ENCODE results near the gene LAPTM4A. TPM values are rescaled to one million over a fixed set of nuclear protein-coding genes. Genes with fewer than 3 reads are reported as not detected.

LAPTM4A gene
- total and polyA plus RNA-seq, 2 of the 4 experiments (the other 2 are of a cell fraction) = 97.7 to 401 TPM

GRCh38 chr2:20057268-20057667 lies 5.8 kb upstream of the LAPTM4A start:
- in situ Hi-C loops (cut with MboI; ENCODE audit: low sequenced_read_pairs) (no loop called here), intact Hi-C loops (cut with micrococcal nuclease) (no loop called here), dilution Hi-C loops (cut with HindIII; ENCODE audit: low sequenced_read_pairs, unreplicated experiment) (no loop called here)
- Histone ChIP-seq H3K4me1 (ENCODE audit: control insufficient read depth, insufficient read depth, low read length) (peaks cover 10% of the 10 kb centered on the region), H3K4ac (ENCODE audit: low read depth, low read length) (no peak overlapping the region), H4K20me1 (ENCODE audit: insufficient read depth, low read length) (peaks cover 1% of the 10 kb centered on the region), H3K4me2 (ENCODE audit: low read depth, low read length) (no peak overlapping the region), H2BK15ac (ENCODE audit: low read depth, low read length) (no peak overlapping the region), H2AFZ (replicated peaks; ENCODE audit: low read length, poor library complexity) (no peak overlapping the region), H2BK20ac (ENCODE audit: low read depth, low read length) (no peak overlapping the region), H3K56ac (ENCODE audit: extremely low read depth, insufficient read depth, low read length) (no peak overlapping the region), H3K9me1 (ENCODE audit: insufficient read depth, low read length) (peaks cover 9% of the 10 kb centered on the region), H3K79me1 (ENCODE audit: low read depth in 1 of 2, low read length in 2 of 2) (peaks cover 0 to 7% of the 10 kb centered on the region in 2 experiments; a peak in 2 of 4 replicates), H3K27me3 (ENCODE audit: control insufficient read depth, insufficient read depth, low read length) (no peaks in the 10 kb centered on the region), H3K27ac (ENCODE audit: insufficient read depth, low read length) (no peak overlapping the region), H4K5ac (ENCODE audit: low read depth, low read length) (no peak overlapping the region), H3K23ac (ENCODE audit: low read depth, low read length) (no peak overlapping the region), H2BK120ac (ENCODE audit: low read depth, low read length) (no peak overlapping the region), H3K18ac (ENCODE audit: low read depth, low read length) (no peak overlapping the region), H2BK5ac (ENCODE audit: low read depth, low read length, poor library complexity, severe bottlenecking) (no peak overlapping the region), H4K8ac (ENCODE audit: low read depth in 2 of 2, low read length in 2 of 2) (no peak overlapping the region), H3K9me3 (ENCODE audit: control insufficient read depth, insufficient read depth, low read length) (no peaks in the 10 kb centered on the region), H4K91ac (ENCODE audit: insufficient read depth, low read depth, low read length) (no peak overlapping the region), H3K4me3 (ENCODE audit: insufficient read depth, low read depth, low read length) (no peak overlapping the region), H2AK5ac (ENCODE audit: low read depth, low read length) (no peak overlapping the region), H2AK9ac (replicated peaks; ENCODE audit: low read depth, low read length, poor library complexity) (no peak overlapping the region), H3K9ac (ENCODE audit: low read depth, low read length) (no peak overlapping the region), H3K14ac (replicated peaks; ENCODE audit: low read depth, low read length) (no peak overlapping the region), H3K36me3 (ENCODE audit: control insufficient read depth, insufficient read depth, low read length) (no peaks in the 10 kb centered on the region)
- POLR2A ChIA-PET (ENCODE audit: unreplicated experiment) = no interaction called here
- ATAC-seq (ENCODE audit: low read depth) (no peak), DNase-seq (no peak)
- TF ChIP-seq NFE2L2 (IDR thresholded peaks at IDR 0.05; ENCODE audit: low read depth, low read length) = no peak
- TF ChIP-seq BHLHE40 (IDR thresholded peaks at IDR 0.05; ENCODE audit: low read depth, low read length) = no peak
- no peak for TF ChIP-seq CEBPB (IDR thresholded peaks at IDR 0.05; ENCODE audit: low read depth, low read length)
- no peak for TF ChIP-seq FOS (IDR thresholded peaks at IDR 0.05; ENCODE audit: low read depth, low read length)
- TF ChIP-seq POLR2A (IDR thresholded peaks at IDR 0.05; ENCODE audit: low read depth, low read length) = no peak
- TF ChIP-seq CTCF (conservative IDR thresholded peaks at IDR 0.05; ENCODE audit: low read depth, low read length) = no peak
- TF ChIP-seq MAZ (IDR thresholded peaks at IDR 0.05; ENCODE audit: borderline replicate concordance, low read depth, low read length) = no peak
- no peak for TF ChIP-seq MXI1 (IDR thresholded peaks at IDR 0.05; ENCODE audit: borderline replicate concordance, low read depth, low read length)
- TF ChIP-seq RFX5 (IDR thresholded peaks at IDR 0.05; ENCODE audit: low read depth, low read length) = no peak
- no peak for TF ChIP-seq SMC3 (IDR thresholded peaks at IDR 0.05; ENCODE audit: low read depth, low read length)
- CTCF ChIA-PET = no interaction called here
- no CpG with 5 or more reads among the region's 1 CpG for WGBS, 2 experiments (ENCODE audit: extremely low coverage in 2 of 2, insufficient read length in 1 of 2)
- no TSS peak for BruUV-seq (replicated peaks)
